GM18867 (cell line): Measurements from ENCODE around the gene PAX4.
"Not testable (repeated sequence)": the region's sequence is repeated elsewhere in the genome, so short reads cannot be mapped to it uniquely, and the experiment has no call there.

Source experiments
- ATAC-seq: cut with Tn5 transposase; IDR thresholded peaks from one replicate; pipeline ENCODE4 v1.9.1; 2021; ENCODE audit warnings: mild to moderate bottlenecking, moderate library complexity; ENCODE audit not compliant: unreplicated experiment

Gene PAX4

DNA sequence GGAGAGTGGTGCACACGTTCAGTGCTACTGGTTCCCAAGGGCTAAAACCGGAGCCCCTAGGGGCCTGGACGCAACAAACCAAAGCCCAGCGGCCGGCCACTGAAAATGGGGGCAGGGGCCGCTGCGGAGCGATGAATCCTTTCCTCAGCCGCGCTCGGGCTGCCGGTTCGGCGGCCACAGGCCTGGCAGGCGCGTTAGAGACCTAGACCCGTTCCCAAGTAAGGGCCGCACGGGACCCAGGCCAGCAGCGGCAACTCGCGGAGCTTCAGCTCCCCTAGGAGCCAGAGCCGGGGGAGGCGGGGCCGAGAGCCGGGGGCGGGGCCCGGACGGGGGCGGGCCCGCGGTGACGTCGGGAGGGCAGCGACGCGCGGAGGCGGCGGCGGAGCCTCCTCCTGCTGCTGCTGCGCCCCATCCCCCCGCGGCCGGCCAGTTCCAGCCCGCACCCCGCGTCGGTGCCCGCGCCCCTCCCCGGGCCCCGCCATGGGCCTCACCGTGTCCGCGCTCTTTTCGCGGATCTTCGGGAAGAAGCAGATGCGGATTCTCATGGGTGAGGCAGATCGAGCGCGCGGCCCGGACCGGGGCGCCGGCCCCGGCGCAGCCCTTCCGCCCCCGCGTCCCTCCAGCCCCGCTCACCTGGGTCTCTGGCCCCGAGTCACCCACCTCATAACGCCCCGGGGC lies 29.8 kb downstream of the PAX4 start, which contains the start of gene ARF5:
TSS of gene ARF5 (plus strand) at position 393 of the 678 bp plus-strand sequence. CDS start at position 481, 88 bp downstream.
- ATAC-seq = peak; percentile 78

DNA sequence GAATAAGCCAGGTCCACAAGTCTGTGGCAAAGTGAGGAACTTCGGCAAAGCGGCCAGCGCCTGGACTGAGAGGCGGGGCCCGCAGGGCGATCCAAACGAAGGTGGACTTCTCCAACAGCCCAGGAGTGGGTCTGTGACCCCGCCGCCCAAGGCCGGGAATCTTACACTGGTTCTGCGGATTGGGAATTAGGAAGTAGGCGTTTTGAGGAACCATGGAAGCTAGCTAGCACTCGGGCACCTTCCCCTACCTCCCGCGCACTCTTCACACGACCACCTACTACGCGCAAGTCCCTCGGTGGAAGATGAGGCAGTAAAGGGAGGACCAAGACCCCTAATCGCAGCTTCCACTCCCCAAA lies 30.3 kb downstream of the PAX4 start:
- no peak for ATAC-seq

DNA sequence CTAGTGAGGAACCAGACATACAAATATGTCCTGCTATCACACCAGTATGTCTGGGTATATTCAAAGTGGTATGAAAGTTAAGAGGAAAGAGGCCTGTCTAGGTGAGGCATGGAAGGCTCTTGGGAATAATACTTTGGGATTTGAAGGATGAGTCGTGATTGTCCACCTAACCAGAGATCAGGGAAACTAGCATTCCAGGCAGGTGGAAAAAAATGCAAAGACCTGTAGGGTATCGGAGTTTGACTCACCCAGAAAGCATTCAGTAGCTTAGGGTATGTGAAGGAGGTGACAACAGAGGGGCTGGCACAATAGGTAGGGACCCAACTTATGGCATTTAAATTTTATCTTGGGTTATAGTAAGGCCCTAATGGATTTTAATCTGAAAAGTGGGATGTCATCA lies 31.6 kb downstream of the PAX4 start:
- ATAC-seq = no peak

DNA sequence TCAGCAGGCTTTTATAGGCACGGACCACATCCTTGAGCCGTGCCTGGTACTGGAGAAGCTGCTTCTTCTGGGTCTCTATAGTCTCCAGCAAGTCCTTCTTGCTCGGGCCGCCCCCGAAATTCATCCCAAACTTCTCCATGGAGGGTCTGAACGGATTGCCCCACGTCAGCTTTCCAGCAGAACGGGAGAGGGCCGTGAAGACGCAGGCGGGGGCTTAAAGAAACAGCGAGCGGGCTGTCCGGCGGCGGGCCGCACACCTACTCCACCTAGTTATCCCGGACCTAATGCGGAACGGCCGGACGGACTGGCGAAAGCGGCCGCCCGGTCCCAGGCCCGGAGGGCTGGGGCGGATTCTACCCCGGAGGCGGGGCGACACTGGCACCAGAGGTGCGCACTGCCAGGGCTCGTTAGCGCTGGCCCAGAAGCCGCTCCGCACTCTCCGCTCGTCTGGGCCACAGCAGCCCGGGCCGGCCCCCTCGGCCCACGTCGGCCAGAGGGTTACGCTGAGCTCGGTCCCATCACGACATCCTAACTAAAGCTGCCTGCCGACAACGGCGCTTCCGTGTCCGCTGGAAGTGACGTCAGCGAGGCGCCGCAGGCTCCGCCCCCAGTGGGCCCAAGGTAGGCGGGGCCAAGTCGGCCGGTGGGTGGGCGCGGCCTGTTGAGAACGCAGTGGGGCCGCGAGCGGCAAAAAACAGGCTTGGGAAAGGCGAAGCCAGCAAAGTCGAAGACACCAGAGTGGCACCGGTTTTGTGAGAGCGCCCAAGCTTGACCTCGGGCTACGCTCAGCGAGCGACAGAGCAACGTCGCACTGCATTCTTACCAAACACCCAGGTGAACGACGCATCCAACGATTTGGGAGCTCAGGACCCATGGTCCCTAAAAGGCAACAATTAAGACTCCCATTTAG lies 32.6 kb downstream of the PAX4 start, which contains the start of gene GCC1:
TSS of gene GCC1 (minus strand) at position 553 of the 910 bp plus-strand sequence. CDS start at position 139, 414 bp downstream.
- peak; percentile 78 for ATAC-seq

DNA sequence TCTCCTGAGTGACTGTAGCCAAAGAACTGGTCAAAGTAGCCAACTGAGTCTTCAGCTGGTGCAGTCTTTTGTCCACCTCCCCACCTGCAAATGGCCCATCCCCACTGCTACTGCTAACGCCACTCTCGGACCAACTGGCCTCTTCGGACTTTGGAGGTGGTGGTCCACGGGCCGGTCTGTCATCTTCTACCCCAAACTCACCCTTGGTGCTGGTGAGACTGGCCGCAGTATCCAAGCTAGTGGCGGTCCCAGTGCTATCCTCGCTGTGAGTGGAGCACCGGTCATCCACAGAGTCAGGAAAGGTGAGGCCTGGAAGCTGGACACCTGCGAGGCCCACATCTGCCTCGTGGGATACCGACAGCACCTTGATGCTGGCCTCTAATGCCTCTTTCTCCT lies 33.3 kb downstream of the PAX4 start:
- no peak for ATAC-seq

DNA sequence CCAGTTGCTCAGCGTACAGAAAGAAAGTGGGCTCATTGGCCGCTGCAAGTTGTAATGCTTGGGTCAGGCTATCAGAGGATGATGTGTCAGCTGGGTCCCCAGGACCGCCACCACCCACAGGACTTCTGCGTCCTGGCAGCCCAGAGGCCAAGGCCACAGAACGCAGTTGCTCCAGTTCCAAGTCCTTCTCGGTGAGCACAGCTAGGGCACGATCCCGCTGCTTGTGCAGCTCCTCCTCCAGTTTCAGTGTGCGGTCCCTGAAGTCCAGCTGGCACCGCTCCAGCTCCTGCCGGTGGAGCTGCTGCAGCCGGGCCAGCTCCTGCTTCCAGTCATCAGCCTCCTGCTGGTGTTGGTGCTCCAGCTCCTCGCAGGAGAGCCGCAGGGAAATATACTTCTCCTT lies 35.6 kb downstream of the PAX4 start:
- ATAC-seq = no peak

DNA sequence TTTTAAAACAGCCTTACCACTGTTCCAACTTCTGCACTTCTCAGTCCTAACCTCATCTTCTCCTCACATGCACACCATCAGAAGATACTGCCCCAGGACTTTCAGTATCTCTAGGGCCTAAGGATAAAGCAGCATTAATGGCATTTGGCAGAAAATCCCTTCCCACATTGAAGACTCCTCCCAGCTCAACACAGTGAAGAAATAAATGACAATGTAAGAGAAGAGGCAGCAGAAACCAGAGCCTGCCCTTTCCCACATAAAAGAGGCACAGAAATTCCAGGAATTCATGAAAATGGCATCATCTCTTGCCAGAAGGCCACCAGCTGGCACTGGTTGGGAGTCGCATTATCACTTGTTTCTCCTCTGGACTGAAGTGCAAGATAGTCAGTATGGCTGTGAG lies 36.2 kb downstream of the PAX4 start:
- no peak for ATAC-seq

DNA sequence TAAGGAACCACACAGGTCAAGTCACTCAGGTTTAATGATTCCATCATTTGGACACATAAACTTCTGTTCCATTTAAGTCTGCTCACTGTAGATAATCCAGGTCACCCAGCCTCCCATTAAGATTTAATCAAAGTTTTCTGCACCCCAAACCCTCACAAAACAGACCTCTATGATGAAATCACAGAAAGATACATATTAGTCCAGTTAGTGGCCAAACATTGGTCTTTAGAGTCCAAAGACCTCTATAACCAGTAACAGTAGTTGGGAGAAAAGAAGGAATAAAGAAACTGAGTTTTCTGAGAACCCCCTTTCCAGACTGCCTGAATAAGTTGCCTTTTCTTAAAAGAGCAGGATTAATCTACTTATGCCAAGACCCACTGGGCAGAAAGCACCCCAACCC lies 37.3 kb downstream of the PAX4 start:
- ATAC-seq = no peak

DNA sequence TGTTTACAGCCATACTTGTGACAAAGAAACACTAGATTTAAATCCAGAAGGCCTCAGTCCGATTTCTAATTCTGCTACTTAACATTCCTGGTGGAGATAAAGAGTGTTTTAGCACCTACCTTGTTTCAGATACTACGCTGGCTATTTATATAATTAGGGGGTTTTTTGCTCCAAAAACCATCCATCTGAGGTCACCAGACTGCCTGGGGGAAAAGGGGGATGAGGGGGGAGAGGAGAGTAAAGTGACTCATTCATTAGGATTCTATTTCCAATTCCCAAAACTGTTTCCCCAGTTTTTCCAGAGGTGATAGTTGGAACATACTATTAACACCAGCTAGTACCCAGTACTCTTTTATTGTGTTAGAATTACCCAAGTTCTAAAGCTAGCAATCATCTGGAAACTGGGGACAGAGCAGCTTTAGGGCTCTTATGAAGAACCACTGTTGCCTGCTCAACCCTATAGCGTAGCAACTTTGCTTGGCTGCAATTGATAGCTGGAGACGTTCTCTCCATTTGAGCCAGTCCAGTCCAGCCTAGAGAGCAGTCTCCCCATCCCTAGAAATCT lies 39.1 kb downstream of the PAX4 start:
- no peak for ATAC-seq

DNA sequence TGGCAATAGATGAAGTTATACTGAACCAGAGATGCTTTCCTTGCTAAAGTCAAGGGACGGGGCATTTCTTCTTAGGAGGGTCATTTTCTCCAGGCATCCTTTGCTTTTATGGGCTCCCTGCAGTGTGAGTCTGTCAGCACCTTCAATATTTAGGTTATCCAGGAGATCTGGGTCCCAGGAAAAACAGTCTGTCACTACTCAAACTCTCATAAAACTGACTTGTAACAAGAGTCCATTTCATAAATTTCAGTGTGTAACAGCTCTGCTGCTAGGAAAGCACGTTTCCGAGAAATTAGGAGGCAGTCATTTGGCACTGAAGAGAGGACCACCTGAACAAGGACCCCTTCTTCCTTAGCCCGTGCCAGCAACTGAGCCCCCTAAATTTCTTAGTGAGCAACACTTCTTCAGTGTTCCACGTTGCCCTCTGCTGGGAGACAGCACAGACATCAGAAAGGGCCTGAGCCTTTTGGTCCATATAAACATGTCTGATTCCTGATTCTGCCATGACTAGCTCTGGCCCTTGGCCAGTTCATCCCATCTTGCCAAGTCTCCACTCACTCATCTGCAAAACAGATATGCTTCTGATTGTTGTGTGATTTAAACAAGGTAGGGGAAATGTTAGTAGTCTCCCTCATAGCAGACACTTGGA lies 39.8 kb downstream of the PAX4 start:
- ATAC-seq = no peak

DNA sequence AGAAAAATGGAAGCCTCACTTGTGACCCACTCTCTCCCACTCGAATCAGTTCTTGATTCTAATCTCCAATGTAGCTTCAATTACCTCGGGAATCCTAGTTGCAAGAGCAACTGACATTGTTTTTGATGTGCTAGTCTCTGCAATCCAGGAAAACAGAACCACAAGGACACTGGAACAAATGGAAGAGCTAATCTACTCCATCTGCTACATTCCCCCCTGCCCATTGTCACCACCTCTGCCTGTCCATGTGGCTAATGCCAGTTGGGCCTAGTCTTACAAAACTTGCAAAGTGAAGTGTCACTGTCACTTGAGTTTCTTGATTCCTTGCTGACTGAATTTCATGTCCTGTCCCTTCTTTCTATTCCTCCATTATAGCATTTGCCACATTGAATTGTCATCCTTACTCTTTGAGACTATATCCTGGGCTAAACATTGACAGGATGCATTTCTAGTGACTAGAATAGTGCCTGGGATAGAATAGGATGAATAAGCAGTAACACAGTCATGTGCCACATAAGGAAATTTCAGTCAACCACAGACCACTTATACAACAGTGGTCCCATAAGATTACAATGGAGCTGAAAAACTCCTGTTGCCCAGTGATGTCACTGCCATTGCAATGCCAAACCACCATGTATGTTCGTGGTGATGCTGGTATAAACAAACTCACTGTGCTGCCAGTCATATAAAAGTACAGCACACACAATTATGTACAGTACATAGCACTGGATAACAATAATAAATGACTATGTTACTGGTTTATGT lies 46.0 kb downstream of the PAX4 start:
- no peak for ATAC-seq

DNA sequence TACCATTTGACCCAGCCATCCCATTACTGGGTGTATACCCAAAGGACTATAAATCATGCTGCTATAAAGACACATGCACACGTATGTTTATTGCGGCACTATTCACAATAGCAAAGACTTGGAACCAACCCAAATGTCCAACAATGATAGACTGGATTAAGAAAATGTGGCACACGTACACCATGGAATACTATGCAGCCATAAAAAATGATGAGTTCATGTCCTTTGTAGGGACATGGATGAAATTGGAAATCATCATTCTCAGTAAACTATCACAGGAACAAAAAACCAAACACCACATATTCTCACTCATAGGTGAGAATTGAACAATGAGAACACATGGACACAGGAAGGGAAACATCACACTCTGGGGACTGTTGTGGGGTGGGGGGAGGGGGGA lies 49.9 kb downstream of the PAX4 start:
- not testable (repeated sequence) for ATAC-seq

DNA sequence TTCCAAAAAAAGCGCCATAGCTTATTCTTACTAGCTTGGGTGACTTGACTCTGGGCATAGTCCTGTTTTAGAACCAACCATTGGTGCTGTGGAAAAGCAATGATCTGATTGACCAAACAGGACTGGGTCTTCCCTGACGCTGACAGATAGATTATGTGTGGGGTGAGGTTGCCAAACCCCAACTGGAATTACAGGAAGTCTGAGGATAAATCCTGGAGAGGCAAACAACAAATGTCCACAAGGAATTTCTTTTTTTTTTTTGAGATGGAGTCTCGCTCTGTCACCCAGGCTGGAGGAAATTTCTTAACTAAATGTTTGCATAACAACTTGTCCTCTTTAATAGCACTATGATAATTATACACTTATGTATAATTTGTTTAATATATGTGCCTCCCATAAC lies 51.7 kb downstream of the PAX4 start:
- ATAC-seq = no peak
